HepG2 (cell line): ENCODE data around the gene CCNYL1. TPM values are rescaled to one million over a fixed set of nuclear protein-coding genes. Genes with fewer than 3 reads are reported as not detected.

Experiments
- FOXA1 ChIP-seq, 2 experiments: fragments of 450-650 bp in 1 of 2; sonication (generic) in 1 of 2; formaldehyde crosslinking in 1 of 2; IDR thresholded peaks; 2 replicates each; pipeline versions ENCODE4 v1.4.0 to v1.6.1; 2016 to 2020; ENCODE audit warnings: missing genetic modification reagents in 1 of 2
- HNRNPL ChIP-seq: fragments of 200-400 bp; formaldehyde crosslinking; IDR thresholded peaks from 2 replicates; pipeline ENCODE4 v1.6.1; 2017; ENCODE audit warnings: mild to moderate bottlenecking, low read depth, low read length
- KDM5A ChIP-seq: fragments of 200-600 bp; sonication (generic); IDR thresholded peaks from 2 replicates; pipeline ENCODE4 v1.7.0; 2018; ENCODE audit warnings: antibody characterized with exemption, mild to moderate bottlenecking, low read length, borderline replicate concordance
- KLF16 ChIP-seq, 2 experiments: sonication (generic) in 1 of 2; formaldehyde crosslinking in 1 of 2; IDR thresholded peaks; 2 replicates each; pipeline versions ENCODE4 v1.6.1 to v1.8.0; 2016 to 2023; ENCODE audit warnings: missing genetic modification reagents in 2 of 2, missing compliant biosample characterization in 1 of 2
- NFKB2 ChIP-seq: sonication (generic); formaldehyde crosslinking; IDR thresholded peaks from 2 replicates; pipeline ENCODE4 v1.4.0; 2020; ENCODE audit warnings: missing genetic modification reagents, borderline replicate concordance
- NR1H2 ChIP-seq: sonication (generic); formaldehyde crosslinking; IDR thresholded peaks from 2 replicates; pipeline ENCODE4 v1.8.1; 2022; ENCODE audit warnings: low read depth, missing genetic modification reagents, borderline replicate concordance
- PITX1 ChIP-seq: sonication (generic); formaldehyde crosslinking; IDR thresholded peaks from 2 replicates; pipeline ENCODE4 v1.5.1; 2020; ENCODE audit warnings: mild to moderate bottlenecking, missing genetic modification reagents
- THAP9 ChIP-seq: sonication (generic); formaldehyde crosslinking; IDR thresholded peaks from 2 replicates; pipeline ENCODE4; 2020; ENCODE audit warnings: missing genetic modification reagents, mild to moderate bottlenecking, borderline replicate concordance
- ZBTB20 ChIP-seq: sonication (generic); formaldehyde crosslinking; IDR thresholded peaks from 2 replicates; pipeline ENCODE4 v1.8.1; 2023; ENCODE audit warnings: missing genetic modification reagents, low read depth, mild to moderate bottlenecking, borderline replicate concordance
- ZNF280B ChIP-seq: sonication (generic); formaldehyde crosslinking; IDR thresholded peaks from 2 replicates; pipeline ENCODE4 v1.5.0; 2020; ENCODE audit warnings: missing genetic modification reagents, mild to moderate bottlenecking, borderline replicate concordance
- ZNF331 ChIP-seq: sonication (generic); formaldehyde crosslinking; IDR thresholded peaks from 2 replicates; pipeline ENCODE4 v1.4.0; 2020; ENCODE audit warnings: missing genetic modification reagents
- ZNF441 ChIP-seq: sonication (generic); formaldehyde crosslinking; IDR thresholded peaks from 2 replicates; pipeline ENCODE4 v1.7.0; 2021; ENCODE audit warnings: missing genetic modification reagents, borderline replicate concordance
- ZNF503 ChIP-seq: sonication (generic); formaldehyde crosslinking; IDR thresholded peaks from 2 replicates; pipeline ENCODE4 v1.4.0; 2020; ENCODE audit warnings: missing genetic modification reagents
- ZNF530 ChIP-seq: sonication (generic); formaldehyde crosslinking; IDR thresholded peaks from 2 replicates; pipeline ENCODE4 v1.5.0; 2020; ENCODE audit warnings: low read depth, mild to moderate bottlenecking, missing genetic modification reagents
- ZNF709 ChIP-seq: sonication (generic); formaldehyde crosslinking; IDR thresholded peaks from 2 replicates; pipeline ENCODE4 v1.5.0; 2020; ENCODE audit warnings: mild to moderate bottlenecking, missing genetic modification reagents
- ZNF747 ChIP-seq: sonication (generic); formaldehyde crosslinking; IDR thresholded peaks from 2 replicates; pipeline ENCODE4 v1.8.1; 2023; ENCODE audit warnings: missing genetic modification reagents, mild to moderate bottlenecking, borderline replicate concordance
- ZNF850 ChIP-seq: sonication (generic); formaldehyde crosslinking; conservative IDR thresholded peaks from 2 replicates; pipeline ENCODE4 v1.9.0; 2021; ENCODE audit warnings: mild to moderate bottlenecking, missing genetic modification reagents
- ZSCAN5A ChIP-seq: sonication (generic); formaldehyde crosslinking; IDR thresholded peaks from 2 replicates; pipeline ENCODE4 v1.8.0; 2022; ENCODE audit warnings: mild to moderate bottlenecking, missing genetic modification reagents, borderline replicate concordance
- polyA plus RNA-seq, 8 experiments: library from polyadenylated mRNA; depleted of rRNA in 3 of 8; stranded (reverse) in 7 of 8; unstranded in 1 of 8; fragments of >200 nt; fragmentation: Illumina TruSeq in 4 of 8; extraction: Trizol in 4 of 8; gene quantifications; 2 replicates each; pipeline versions ENCODE4 v1.2.1 to v1.2.3, GENCODE V29; 2011 to 2016; ENCODE audit warnings: low read depth in 4 of 8, missing spikeins in 1 of 8, mixed read lengths in 1 of 8; ENCODE audit not compliant: insufficient read depth in 1 of 8
- total RNA-seq, 5 experiments: library from RNA; depleted of rRNA; stranded (reverse); fragments of >200 nt; fragmentation: Illumina TruSeq; extraction: Trizol; gene quantifications; 2 replicates each; pipeline ENCODE4 v1.2.3, GENCODE V29; 2016; ENCODE audit warnings: low read depth in 1 of 5

CCNYL1 gene
- total and polyA plus RNA-seq, 2 of the 13 experiments (the other 11 are each of a cell fraction or from before 2014, with no cell fraction given) = 12.5 to 16.2 TPM

GRCh38 chr2:207796585-207797350, 85.3 kb downstream of the CCNYL1 start (continued):
- TF ChIP-seq ZNF441 (CRISPR knock-in tag) = 0 out of 2 replicates have a peak, but pooled peaks have one; percentile 44
- no peak; the same call in 1 of the 2 replicates for TF ChIP-seq ZNF280B (CRISPR knock-in tag)
- no peak for TF ChIP-seq FOXA1 (IDR thresholded peaks at IDR 0.05)
- peak; percentile 72 for TF ChIP-seq FOXA1 (CRISPR knock-in tag; IDR thresholded peaks at IDR 0.05)
- no peak; the same call in 1 of the 2 replicates for TF ChIP-seq ZSCAN5A (CRISPR knock-in tag)
- peak; percentile 18; the same call in 1 of the 2 replicates for TF ChIP-seq ZNF709 (CRISPR knock-in tag)
- TF ChIP-seq ZNF850 = no peak
- TF ChIP-seq ZNF747 (CRISPR knock-in tag) = no peak
- TF ChIP-seq KLF16 (CRISPR knock-in tag; IDR thresholded peaks at IDR 0.05) = no peak
- TF ChIP-seq THAP9 (CRISPR knock-in tag) = no peak; the same call in 1 of the 2 replicates
- TF ChIP-seq ZBTB20 (CRISPR knock-in tag) = no peak; the same call in 1 of the 2 replicates
- no peak for TF ChIP-seq KDM5A
- TF ChIP-seq HNRNPL = no peak
- no peak for TF ChIP-seq NR1H2 (CRISPR knock-in tag)
- TF ChIP-seq NFKB2 (CRISPR knock-in tag) = peak; percentile 49
- peak; percentile 37 for TF ChIP-seq ZNF331
- TF ChIP-seq PITX1 (CRISPR knock-in tag) = peak; percentile 75
- peak; percentile 59; the same call in 1 of the 2 replicates for TF ChIP-seq ZNF503
- TF ChIP-seq ZNF530 = no peak
